Glutamatergic neuron (in vitro differentiated cells): ENCODE results near the gene CYGB. TPM values are rescaled to one million over a fixed set of nuclear protein-coding genes. Genes with fewer than 3 reads are reported as not detected.

Source experiments
- DNase-seq: peaks from one replicate; pipeline ENCODE4 v3.0.0; 2022
- H3K27ac Mint-ChIP-seq: one replicate; pipeline ENCODE4 v1.8.0; 2020; ENCODE audit warnings: mild to moderate bottlenecking, mixed read lengths, inconsistent platforms; ENCODE audit not compliant: unreplicated experiment
- H3K27me3 Mint-ChIP-seq: one replicate; pipeline ENCODE4 v1.8.0; 2020; ENCODE audit warnings: mild to moderate bottlenecking, moderate library complexity, mixed read lengths, inconsistent platforms; ENCODE audit not compliant: unreplicated experiment
- H3K36me3 Mint-ChIP-seq: one replicate; pipeline ENCODE4 v1.8.0; 2020; ENCODE audit warnings: mild to moderate bottlenecking, mixed read lengths, inconsistent platforms; ENCODE audit not compliant: unreplicated experiment
- H3K4me1 Mint-ChIP-seq: one replicate; pipeline ENCODE4 v1.8.0; 2020; ENCODE audit warnings: mild to moderate bottlenecking, low read depth, mixed read lengths, inconsistent platforms; ENCODE audit not compliant: unreplicated experiment
- H3K4me3 Mint-ChIP-seq: one replicate; pipeline ENCODE4 v1.8.0; 2020; ENCODE audit warnings: mild to moderate bottlenecking, mixed read lengths, inconsistent platforms; ENCODE audit not compliant: unreplicated experiment
- H3K9me3 Mint-ChIP-seq: one replicate; pipeline ENCODE4 v1.8.0; 2020; ENCODE audit warnings: mild to moderate bottlenecking, moderate library complexity, mixed read lengths, inconsistent platforms; ENCODE audit not compliant: unreplicated experiment
- CTCF ChIP-seq: fragments of 200-600 bp; sonication (generic); IDR thresholded peaks from one replicate; pipeline ENCODE4 v1.5.0; 2021; ENCODE audit not compliant: partially characterized antibody, unreplicated experiment
- total RNA-seq: library from RNA; stranded (reverse); fragmentation: NEBNext Ultra II Directional; extraction: Animal tissue kit (Norgen Biotek cat#: 25700); gene quantifications from one replicate; pipeline ENCODE4 v1.2.1, GENCODE V29; 2021; ENCODE audit not compliant: unreplicated experiment

Gene CYGB
- total RNA-seq, 1 donor from 2014 or later: 20.4 TPM

GRCh38 chr17:76539631-76540271 lies 2.2 kb upstream of the CYGB start, which contains the start of gene PRCD:
Gene PRCD, plus strand, starts transcription at chr17:76540044. Its CDS starts 98 bp downstream, at chr17:76540142.
- H3K27me3 Mint-ChIP-seq: peaks cover 23% of the 10 kb centered on the region
- peaks cover 54% of the 10 kb centered on the region for H3K4me1 Mint-ChIP-seq
- peak within 1 kb of the TSS; percentile 84 for H3K4me3 Mint-ChIP-seq
- H3K27ac Mint-ChIP-seq: peak within 1 kb of the TSS; percentile 90
- peaks cover 5% of the 10 kb centered on the region for H3K36me3 Mint-ChIP-seq
- H3K9me3 Mint-ChIP-seq: peaks cover 14% of the 10 kb centered on the region
- no peak for DNase-seq
- TF ChIP-seq CTCF: peak; percentile 11

- H3K9me3 Mint-ChIP-seq: peaks cover 13% of the 10 kb centered on the region
- peak overlapping the region; percentile 84 for H3K4me3 Mint-ChIP-seq
- peaks cover 21% of the 10 kb centered on the region for H3K27me3 Mint-ChIP-seq
- H3K36me3 Mint-ChIP-seq: peaks cover 5% of the 10 kb centered on the region
- no peak for DNase-seq
- H3K4me1 Mint-ChIP-seq: peaks cover 47% of the 10 kb centered on the region
- H3K27ac Mint-ChIP-seq: peak overlapping the region; percentile 55
- TF ChIP-seq CTCF: no peak
Observed at GRCh38 chr17:76538941-76539570, 1.5 kb upstream of the CYGB start.

- H3K36me3 Mint-ChIP-seq: peaks cover 5% of the 10 kb centered on the region
- H3K27ac Mint-ChIP-seq: no peak overlapping the region
- H3K4me3 Mint-ChIP-seq: peak overlapping the region; percentile 84
- DNase-seq: no peak
- H3K27me3 Mint-ChIP-seq: peaks cover 16% of the 10 kb centered on the region
- H3K4me1 Mint-ChIP-seq: peaks cover 42% of the 10 kb centered on the region
- TF ChIP-seq CTCF: no peak
- peaks cover 9% of the 10 kb centered on the region for H3K9me3 Mint-ChIP-seq
Observed at GRCh38 chr17:76538281-76538931, 897 bp upstream of the CYGB start.

DNA sequence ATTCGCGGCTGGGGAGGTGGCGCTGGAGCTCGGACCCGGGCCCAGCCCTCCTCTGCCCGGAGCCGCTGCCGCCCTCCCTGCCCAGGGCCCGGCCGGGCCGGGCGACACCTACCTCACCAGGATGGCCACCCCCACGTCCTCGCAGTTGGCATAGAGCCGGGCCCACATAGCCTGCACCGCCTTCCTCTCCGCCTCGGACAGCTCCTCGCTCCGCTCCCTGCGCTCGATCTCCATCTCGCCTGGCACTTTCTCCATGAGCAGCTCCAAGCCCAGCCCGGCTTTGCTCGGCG lies 276 bp downstream of the CYGB start:
- DNase-seq: no peak
- Mint-ChIP-seq H3K4me1 (peaks cover 36% of the 10 kb centered on the region), H3K27me3 (peaks cover 12% of the 10 kb centered on the region), H3K9me3 (peaks cover 8% of the 10 kb centered on the region), H3K4me3 (no peak overlapping the region), H3K27ac (no peak overlapping the region), H3K36me3 (peaks cover 5% of the 10 kb centered on the region)
- TF ChIP-seq CTCF: no peak
